Measurements from ENCODE around the gene RAVER2. TPM values are rescaled to one million over a fixed set of nuclear protein-coding genes. Genes with fewer than 3 reads are reported as not detected.

RAVER2 gene
- total and polyA plus RNA-seq, 10 of the 15 experiments (the other 5 are each of a cell fraction or from before 2014, with no cell fraction given) = 0.09 to 0.59 (median 0.41) TPM; not detected in 2

GRCh38 chr1:64727861-64728260, 17.0 kb upstream of the RAVER2 start:
- Histone ChIP-seq H3K9ac (ENCODE audit: control insufficient read depth, insufficient read depth, low read length) (no peak overlapping the region), H3K9me3 (replicated peaks; ENCODE audit: control insufficient read depth, insufficient read depth, low read length) (no peaks in the 10 kb centered on the region), H3K4me2 (ENCODE audit: control insufficient read depth, insufficient read depth) (no peak overlapping the region), H2AFZ (ENCODE audit: control insufficient read depth, low read depth, low read length) (no peak overlapping the region), H4K20me1 (ENCODE audit: control insufficient read depth, insufficient read depth) (no peaks in the 10 kb centered on the region), H3K36me3 (ENCODE audit: control insufficient read depth in 2 of 2, insufficient read depth in 2 of 2, low read length in 1 of 2) (no peaks in the 10 kb centered on the region), H3K79me2 (ENCODE audit: control insufficient read depth, insufficient read depth, low read length) (no peaks in the 10 kb centered on the region), H3K4me3 (no peak overlapping the region), H3K27ac (ENCODE audit: control insufficient read depth, insufficient read depth) (no peak overlapping the region), H3K4me1 (ENCODE audit: control insufficient read depth, insufficient read depth, low read length) (no peaks in the 10 kb centered on the region), H3K27me3 (replicated peaks in 1 of 2; ENCODE audit: control insufficient read depth in 2 of 2, insufficient read depth in 2 of 2, low read length in 1 of 2) (no peaks in the 10 kb centered on the region; a peak in 2 of 4 replicates)
- intact Hi-C loops (cut with micrococcal nuclease; ENCODE audit: unreplicated experiment) (no loop called here), in situ Hi-C loops (cut with MboI) (no loop called here)
- no TSS peak for BruUV-seq (replicated peaks)
- CTCF ChIA-PET = interaction anchor here (0.5 to 0.7 kb wide), 3 partner anchors 43 to 702 kb away, joined by 3 to 4 read pairs (median 4); no protein-coding TSS in a partner anchor
- RAD21 ChIA-PET (ENCODE audit: unreplicated experiment) = no interaction called here
- DNase-seq (ENCODE audit: low read depth, low spot score) (no peak), ATAC-seq (no peak), FAIRE-seq (no peak)
- TF ChIP-seq NKRF (conservative IDR thresholded peaks at IDR 0.05) (no peak), SRF (IDR thresholded peaks at IDR 0.05; ENCODE audit: low read depth in 2 of 2, low read length in 2 of 2) (no peak), ZBTB4 (CRISPR knock-in tag; IDR thresholded peaks at IDR 0.05) (no peak), KLF5 (IDR thresholded peaks at IDR 0.05; ENCODE audit: partially characterized antibody) (no peak), CREB1 (IDR thresholded peaks at IDR 0.05; ENCODE audit: low read depth) (no peak), ZNF207 (IDR thresholded peaks at IDR 0.05; ENCODE audit: borderline replicate concordance) (no peak)
- POLR2A ChIA-PET = no interaction called here
- SMC1A ChIA-PET (ENCODE audit: uncharacterized antibody, unreplicated experiment) = interaction anchor here (0.6 to 1.1 kb wide), 3 partner anchors 9 to 641 kb away, joined by 3 to 4 read pairs (median 3); no protein-coding TSS in a partner anchor
- 0% methylated on average over 1 of the region's 1 CpG for WGBS (ENCODE audit: insufficient coverage, insufficient replicate concordance, low lambda C conversion rate, missing lambda C conversion rate)

All from GM12878 (cell line).